WTC11 (cell line): ENCODE data around the gene LRRC41. TPM values are rescaled to one million over a fixed set of nuclear protein-coding genes. Genes with fewer than 3 reads are reported as not detected.

Source experiments
- ATAC-seq: fragments of 200-7000 bp; cut with Tn5 transposase; 2 replicates; pipeline ENCODE4 v1.10.0; 2021; ENCODE audit warnings: mild to moderate bottlenecking, moderate library complexity
- CTCF ChIA-PET: fragments of 300-600 bp; sonication (Branson Sonifier 250); formaldehyde crosslinking; loops from one replicate; lab custom pipeline; 2021; ENCODE audit warnings: antibody characterized with exemption; lab: Charles Lee
- POLR2A ChIA-PET: fragments of 350-600 bp; sonication (Branson Sonifier 250); formaldehyde crosslinking; loops from one replicate; lab custom pipeline; 2021; ENCODE audit warnings: antibody characterized with exemption; lab: Charles Lee
- DNase-seq: peaks from one replicate; pipeline ENCODE4 v3.0.0; 2021; ENCODE audit warnings: low spot score
- H3K27ac Mint-ChIP-seq: 2 replicates; pipeline ENCODE4 v1.8.0; 2021; ENCODE audit warnings: mixed read lengths
- H3K27me3 Mint-ChIP-seq: 2 replicates; pipeline ENCODE4 v1.8.0; 2021; ENCODE audit warnings: low read depth, mild to moderate bottlenecking, moderate library complexity, mixed read lengths
- H3K36me3 Mint-ChIP-seq: 2 replicates; pipeline ENCODE4 v1.8.0; 2021; ENCODE audit warnings: mixed read lengths
- H3K4me1 Mint-ChIP-seq: 2 replicates; pipeline ENCODE4 v1.8.0; 2022; ENCODE audit warnings: mixed read lengths
- H3K4me3 Mint-ChIP-seq: 2 replicates; pipeline ENCODE4 v1.8.0; 2021; ENCODE audit warnings: mild to moderate bottlenecking, moderate library complexity, mixed read lengths
- H3K9me3 Mint-ChIP-seq: 2 replicates; pipeline ENCODE4 v1.8.0; 2021; ENCODE audit warnings: mixed read lengths
- ATF1 ChIP-seq: sonication (generic); formaldehyde crosslinking; IDR thresholded peaks from 2 replicates; pipeline ENCODE4 v1.8.1; 2023; ENCODE audit warnings: mild to moderate bottlenecking, moderate library complexity, missing genetic modification reagents
- ATF3 ChIP-seq: sonication (generic); formaldehyde crosslinking; conservative IDR thresholded peaks from 2 replicates; pipeline ENCODE4 v1.8.1; 2022; ENCODE audit warnings: mild to moderate bottlenecking, missing genetic modification reagents
- CREB1 ChIP-seq: sonication (generic); formaldehyde crosslinking; IDR thresholded peaks from 2 replicates; pipeline ENCODE4 v1.8.0; 2023; ENCODE audit warnings: mild to moderate bottlenecking, missing genetic modification reagents
- CTCF ChIP-seq: fragments of 200-600 bp; IDR thresholded peaks from 2 replicates; pipeline ENCODE4 v1.8.0; 2022; ENCODE audit warnings: antibody characterized with exemption
- E2F4 ChIP-seq: sonication (generic); formaldehyde crosslinking; IDR thresholded peaks from 2 replicates; pipeline ENCODE4 v1.8.1; 2022; ENCODE audit warnings: low read depth, mild to moderate bottlenecking, moderate library complexity, missing genetic modification reagents, borderline replicate concordance
- ELF4 ChIP-seq: sonication (generic); formaldehyde crosslinking; IDR thresholded peaks from 2 replicates; pipeline ENCODE4 v1.8.1; 2022; ENCODE audit warnings: low read depth, mild to moderate bottlenecking, moderate library complexity, missing genetic modification reagents
- EMX1 ChIP-seq: fragments of 250-450 bp; sonication (Bioruptor Pico); IDR thresholded peaks from 2 replicates; pipeline ENCODE4 v1.8.0; 2021; ENCODE audit warnings: mild to moderate bottlenecking
- FOXK1 ChIP-seq: sonication (generic); formaldehyde crosslinking; IDR thresholded peaks from 2 replicates; pipeline ENCODE4 v1.8.0; 2022; ENCODE audit warnings: mild to moderate bottlenecking, moderate library complexity, missing genetic modification reagents
- FOXP4 ChIP-seq: sonication (generic); formaldehyde crosslinking; IDR thresholded peaks from 2 replicates; pipeline ENCODE4 v1.8.0; 2022; ENCODE audit warnings: mild to moderate bottlenecking, missing genetic modification reagents
- HMGXB4 ChIP-seq: sonication (generic); formaldehyde crosslinking; IDR thresholded peaks from 2 replicates; pipeline ENCODE4 v1.8.1; 2023; ENCODE audit warnings: mild to moderate bottlenecking, moderate library complexity, missing genetic modification reagents
- KAT7 ChIP-seq: sonication (generic); formaldehyde crosslinking; IDR thresholded peaks from 2 replicates; pipeline ENCODE4 v1.8.1; 2023; ENCODE audit warnings: missing genetic modification reagents, mild to moderate bottlenecking, borderline replicate concordance
- MXD4 ChIP-seq: fragments of 250-450 bp; sonication (Bioruptor Pico); IDR thresholded peaks from 2 replicates; pipeline ENCODE4 v1.8.0; 2021; ENCODE audit warnings: mild to moderate bottlenecking, moderate library complexity, borderline replicate concordance
- PREB ChIP-seq: sonication (generic); formaldehyde crosslinking; IDR thresholded peaks from 2 replicates; pipeline ENCODE4 v1.8.1; 2022; ENCODE audit warnings: mild to moderate bottlenecking, missing genetic modification reagents, moderate library complexity, borderline replicate concordance
- SMAD4 ChIP-seq: sonication (generic); formaldehyde crosslinking; IDR thresholded peaks from 2 replicates; pipeline ENCODE4 v1.8.0; 2022; ENCODE audit warnings: mild to moderate bottlenecking, missing genetic modification reagents
- TCF7 ChIP-seq: sonication (generic); formaldehyde crosslinking; IDR thresholded peaks from 2 replicates; pipeline ENCODE4 v1.8.0; 2022; ENCODE audit warnings: mild to moderate bottlenecking, low read depth, missing genetic modification reagents, moderate library complexity
- ZBTB21 ChIP-seq: sonication (generic); formaldehyde crosslinking; IDR thresholded peaks from 2 replicates; pipeline ENCODE4 v1.8.1; 2023; ENCODE audit warnings: mild to moderate bottlenecking, missing genetic modification reagents, borderline replicate concordance
- ZNF138 ChIP-seq: sonication (generic); formaldehyde crosslinking; conservative IDR thresholded peaks from 2 replicates; pipeline ENCODE4 v1.8.1; 2022; ENCODE audit warnings: mild to moderate bottlenecking, moderate library complexity, missing genetic modification reagents
- ZNF263 ChIP-seq: sonication (generic); formaldehyde crosslinking; IDR thresholded peaks from 2 replicates; pipeline ENCODE4 v1.8.1; 2022; ENCODE audit warnings: low read depth, mild to moderate bottlenecking, moderate library complexity, missing genetic modification reagents
- total RNA-seq: library from RNA; stranded (reverse); gene quantifications from 3 replicates; pipeline ENCODE4 v1.2.3, GENCODE V29; 2021

Gene LRRC41
- total RNA-seq, 1 experiment from 2014 or later: 46.0 TPM

GRCh38 chr1:46334030-46334384 is 30.6 kb upstream of the LRRC41 start:
- DNase-seq: no peak
- TF ChIP-seq HMGXB4 (CRISPR knock-in tag) (no peak), PREB (CRISPR knock-in tag) (no peak), MXD4 (CRISPR knock-in tag) (no peak), ZBTB21 (CRISPR knock-in tag) (no peak), ELF4 (CRISPR knock-in tag) (no peak), CREB1 (CRISPR knock-in tag) (no peak), ATF1 (CRISPR knock-in tag) (no peak), SMAD4 (no peak), CTCF (no peak), FOXK1 (CRISPR knock-in tag) (no peak), E2F4 (no peak), ATF3 (CRISPR knock-in tag) (no peak), EMX1 (CRISPR knock-in tag) (no peak), TCF7 (no peak), FOXP4 (CRISPR knock-in tag) (no peak), KAT7 (CRISPR knock-in tag) (no peak), ZNF263 (CRISPR knock-in tag) (no peak), ZNF138 (no peak)
- Mint-ChIP-seq H3K36me3 (no peaks in the 10 kb centered on the region), H3K27me3 (no peaks in the 10 kb centered on the region), H3K27ac (no peak overlapping the region), H3K4me3 (no peak overlapping the region), H3K4me1 (peaks cover 30% of the 10 kb centered on the region), H3K9me3 (no peaks in the 10 kb centered on the region)
- CTCF ChIA-PET: interaction anchor here (0.6 to 2.3 kb wide), 19 partner anchors 8 to 270 kb away, joined by 3 to 66 read pairs (median 5); partner anchors contain the start of genes MKNK1 and RAD54L
- POLR2A ChIA-PET: interaction anchor here (0.9 to 1.3 kb wide), 3 partner anchors 14 to 25 kb away, joined by 3 to 4 read pairs (median 3); no protein-coding TSS in a partner anchor
- no peak for ATAC-seq
